Smooth muscle cell of the brain vasculature (primary cell): ENCODE results near the gene PATZ1.

Source experiments
- DNase-seq: peaks from one replicate; pipeline ENCODE4 v3.0.0-alpha.2; 2012; ENCODE audit warnings: low read depth, low spot score

Gene PATZ1

DNA sequence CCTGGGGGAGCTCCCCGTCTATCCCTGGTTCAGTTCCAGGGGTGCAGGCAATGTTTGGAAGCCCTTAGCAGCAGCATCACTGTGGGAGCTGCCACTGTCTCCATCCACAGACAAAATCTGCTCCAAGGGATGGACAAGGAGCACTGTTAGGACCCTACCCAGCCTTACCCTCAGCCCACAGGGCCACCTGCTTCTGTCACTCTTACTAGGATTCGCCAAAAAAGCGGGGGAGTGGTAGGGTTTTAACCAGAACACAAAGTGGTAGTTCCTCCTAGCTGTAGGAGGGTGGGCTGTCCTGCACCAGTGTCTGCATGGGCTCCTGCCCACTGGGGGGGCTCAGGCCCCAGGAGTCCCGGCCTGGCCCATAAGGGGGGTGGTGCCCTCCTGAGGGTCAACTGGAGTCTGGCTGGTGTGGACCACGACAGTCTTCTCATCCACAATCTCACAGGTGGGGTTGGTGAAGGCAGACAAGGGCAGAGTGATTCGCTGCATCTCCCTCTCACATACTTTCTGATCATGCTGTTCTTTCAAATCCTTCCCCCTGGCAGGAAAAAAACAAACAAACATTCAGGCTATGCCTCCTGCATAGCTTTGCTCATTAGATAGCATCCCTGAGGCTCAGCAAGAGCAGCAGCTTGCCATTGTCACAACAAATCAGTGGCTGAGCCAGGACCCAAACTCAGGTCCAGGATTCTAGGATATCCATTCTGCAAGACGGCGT is 63.2 kb downstream of the PATZ1 start:
- DNase-seq, result no peak

DNA sequence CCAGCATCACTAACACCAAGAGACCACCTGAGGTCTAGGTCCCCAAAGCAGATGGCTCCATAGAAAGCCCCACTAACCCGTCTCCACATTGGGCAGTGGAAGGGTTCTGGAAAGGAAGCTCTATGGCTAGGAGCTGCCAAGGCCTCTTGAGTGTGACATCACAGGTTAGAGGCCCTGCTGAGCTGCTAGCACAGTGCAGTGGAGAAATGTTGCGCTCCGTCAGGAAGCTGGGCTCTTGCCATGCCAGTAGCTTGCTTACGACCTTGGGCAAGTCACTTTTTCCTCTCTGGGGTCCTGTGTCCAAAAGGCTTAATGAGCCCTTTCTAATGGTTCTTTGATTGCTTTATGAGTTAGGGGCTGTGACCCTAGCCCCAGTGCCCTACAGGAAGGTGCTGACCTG is 64.4 kb downstream of the PATZ1 start:
- no peak for DNase-seq

- no peak for DNase-seq
Observed at GRCh38 chr22:31279821-31280505, 66.2 kb downstream of the PATZ1 start.

DNA sequence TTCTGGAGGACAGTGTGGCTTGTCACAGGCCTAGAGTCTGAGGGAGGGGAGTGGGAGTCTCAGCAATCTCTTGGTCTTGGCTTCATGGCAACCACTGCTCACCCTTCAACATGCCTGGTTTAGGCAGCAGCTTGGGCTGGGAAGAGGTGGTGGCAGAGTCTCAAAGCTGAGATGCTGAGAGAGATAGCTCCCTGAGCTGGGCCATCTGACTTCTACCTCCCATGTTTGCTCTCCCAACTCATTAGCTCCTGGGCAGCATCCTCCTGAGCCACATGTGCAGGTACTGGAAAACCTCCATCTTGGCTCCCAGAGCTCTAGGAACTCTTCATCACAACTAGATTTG is 66.8 kb downstream of the PATZ1 start:
- no peak for DNase-seq

DNA sequence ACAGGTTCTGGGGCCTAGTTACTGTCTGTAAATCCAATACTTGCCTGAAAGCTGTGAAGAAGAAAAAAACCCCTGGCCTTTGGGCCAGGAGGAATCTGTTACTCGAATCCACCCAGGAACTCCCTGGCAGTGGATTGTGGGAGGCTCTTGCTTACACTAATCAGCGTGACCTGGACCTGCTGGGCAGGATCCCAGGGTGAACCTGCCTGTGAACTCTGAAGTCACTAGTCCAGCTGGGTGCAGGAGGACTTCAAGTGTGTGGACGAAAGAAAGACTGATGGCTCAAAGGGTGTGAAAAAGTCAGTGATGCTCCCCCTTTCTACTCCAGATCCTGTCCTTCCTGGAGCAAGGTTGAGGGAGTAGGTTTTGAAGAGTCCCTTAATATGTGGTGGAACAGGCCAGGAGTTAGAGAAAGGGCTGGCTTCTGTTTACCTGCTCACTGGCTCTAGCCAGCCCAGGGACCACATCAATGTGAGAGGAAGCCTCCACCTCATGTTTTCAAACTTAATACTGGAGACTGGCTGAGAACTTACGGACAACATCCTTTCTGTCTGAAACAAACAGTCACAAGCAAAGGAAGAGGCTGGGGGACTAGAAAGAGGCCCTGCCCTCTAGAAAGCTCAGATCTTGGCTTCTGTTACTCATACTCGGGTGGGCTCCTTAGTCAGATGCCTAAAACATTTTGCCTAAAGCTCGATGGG is 67.4 kb downstream of the PATZ1 start:
- DNase-seq, result no peak

GRCh38 chr22:31278151-31278621 is 68.0 kb downstream of the PATZ1 start:
- no peak for DNase-seq

DNA sequence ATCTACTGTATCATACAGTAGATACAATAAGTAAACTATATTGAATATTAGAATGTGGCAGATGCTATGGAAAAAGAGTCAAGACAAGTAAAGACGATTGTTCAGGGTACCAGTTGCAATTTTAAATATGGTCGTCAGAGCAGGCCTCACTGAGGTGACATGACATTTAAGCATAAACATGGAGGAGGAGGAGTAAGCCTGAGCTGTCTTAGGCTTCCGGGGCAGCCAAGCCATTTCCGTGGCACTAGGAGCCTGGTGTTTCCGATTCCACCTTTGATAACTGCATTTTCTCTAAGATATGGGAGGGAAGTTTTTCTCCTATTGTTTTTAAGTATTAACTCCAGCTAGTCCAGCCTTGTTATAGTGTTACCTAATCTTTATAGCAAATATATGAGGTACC is 68.4 kb downstream of the PATZ1 start:
- DNase-seq, result no peak

DNA sequence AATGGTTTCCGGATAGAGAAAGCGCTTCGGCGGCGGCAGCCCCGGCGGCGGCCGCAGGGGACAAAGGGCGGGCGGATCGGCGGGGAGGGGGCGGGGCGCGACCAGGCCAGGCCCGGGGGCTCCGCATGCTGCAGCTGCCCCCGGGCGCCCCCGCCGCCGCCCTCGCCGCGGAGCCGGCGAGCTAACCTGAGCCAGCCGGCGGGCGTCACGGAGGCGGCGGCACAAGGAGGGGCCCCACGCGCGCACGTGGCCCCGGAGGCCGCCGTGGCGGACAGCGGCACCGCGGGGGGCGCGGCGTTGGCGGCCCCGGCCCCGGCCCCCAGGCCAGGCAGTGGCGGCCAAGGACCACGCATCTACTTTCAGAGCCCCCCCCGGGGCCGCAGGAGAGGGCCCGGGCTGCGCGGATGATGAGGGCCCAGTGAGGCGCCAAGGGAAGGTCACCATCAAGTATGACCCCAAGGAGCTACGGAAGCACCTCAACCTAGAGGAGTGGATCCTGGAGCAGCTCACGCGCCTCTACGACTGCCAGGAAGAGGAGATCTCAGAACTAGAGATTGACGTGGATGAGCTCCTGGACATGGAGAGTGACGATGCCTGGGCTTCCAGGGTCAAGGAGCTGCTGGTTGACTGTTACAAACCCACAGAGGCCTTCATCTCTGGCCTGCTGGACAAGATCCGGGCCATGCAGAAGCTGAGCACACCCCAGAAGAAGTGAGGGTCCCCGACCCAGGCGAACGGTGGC is 69.5 kb downstream of the PATZ1 start:
- no peak for DNase-seq
